Endothelial cell of umbilical vein (primary cell): ENCODE measurements around the gene ERGIC1. TPM values are rescaled to one million over a fixed set of nuclear protein-coding genes. Genes with fewer than 3 reads are reported as not detected.

ENCODE experiments used
- BruUV-seq: library from RNA; stranded (reverse); fragments of 400-500 nt; replicated peaks from 2 replicates; lab custom pipeline; 2021; lab: Mats Ljungman, UMichigan
- CTCF ChIA-PET: fragments of 300-600, 350-600 bp; sonication (Branson Sonifier 250); formaldehyde crosslinking; loops from one replicate; lab custom pipeline; 2021; ENCODE audit warnings: antibody characterized with exemption, inconsistent platforms; lab: Charles Lee
- POLR2A ChIA-PET: fragments of 300-600, 350-600 bp; sonication (Branson Sonifier 250); formaldehyde crosslinking; loops from one replicate; lab custom pipeline; 2021; ENCODE audit warnings: antibody characterized with exemption, inconsistent platforms; lab: Charles Lee
- DNase-seq: peaks from one replicate; pipeline ENCODE4 v3.0.0-alpha.2; 2011; ENCODE audit warnings: low read depth, low spot score
- FAIRE-seq: peaks from 2 replicates; lab custom pipeline; 2011; peaks lifted over from hg19 to GRCh38; lab: Jason Lieb, UNC
- H2AFZ ChIP-seq: 2 replicates; pipeline ENCODE4 v1.6.0; 2012; ENCODE audit warnings: low read depth, low read length, control low read depth, inconsistent platforms
- H3K27ac ChIP-seq: 2 replicates; pipeline ENCODE4 v1.5.1; 2011; ENCODE audit warnings: low read depth, mild to moderate bottlenecking, control low read depth, low read length, moderate library complexity; ENCODE audit not compliant: insufficient read depth
- H3K27me3 ChIP-seq, 2 experiments: 2 replicates each; pipeline versions ENCODE4 v1.6.0 to v1.6.1; 2011; ENCODE audit warnings: low read length in 2 of 2, mixed read lengths in 1 of 2; ENCODE audit not compliant: control insufficient read depth in 2 of 2, insufficient read depth in 2 of 2
- H3K36me3 ChIP-seq, 2 experiments: 2 replicates in 1 of 2; 3 replicates in 1 of 2; pipeline ENCODE4 v1.5.1; 2011; ENCODE audit warnings: low read length in 2 of 2, mild to moderate bottlenecking in 1 of 2, moderate library complexity in 1 of 2; ENCODE audit not compliant: control insufficient read depth in 2 of 2, insufficient read depth in 2 of 2; ENCODE audit errors: extremely low read depth in 1 of 2
- H3K4me1 ChIP-seq: 3 replicates; pipeline ENCODE4 v1.5.1; 2011; ENCODE audit warnings: mild to moderate bottlenecking, low read length; ENCODE audit not compliant: control insufficient read depth, insufficient read depth; ENCODE audit errors: extremely low read depth
- H3K4me2 ChIP-seq: 2 replicates; pipeline ENCODE4 v1.6.1; 2011; ENCODE audit warnings: low read length, control low read depth, mixed read lengths; ENCODE audit not compliant: insufficient read depth
- H3K4me3 ChIP-seq, 3 experiments: fragments of 200-600 bp in 1 of 3; sonication (generic), shearing (Covaris generic) in 1 of 3; replicated peaks in 1 of 3; 2 replicates each; pipeline ENCODE4 v1.5.1; 2011 to 2016; ENCODE audit warnings: control low read depth in 3 of 3, low read length in 3 of 3, mild to moderate bottlenecking in 2 of 3, inconsistent platforms in 1 of 3, low read depth in 1 of 3, moderate library complexity in 1 of 3; ENCODE audit not compliant: insufficient read depth in 1 of 3
- H3K79me2 ChIP-seq: 2 replicates; pipeline ENCODE4 v1.6.0; 2012; ENCODE audit warnings: low read length, inconsistent platforms; ENCODE audit not compliant: control insufficient read depth, insufficient read depth
- H3K9ac ChIP-seq: replicated peaks from 2 replicates; pipeline ENCODE3; 2011; ENCODE audit warnings: low read length, control low read depth; ENCODE audit not compliant: insufficient read depth; ENCODE audit errors: extremely low read depth
- H3K9me1 ChIP-seq: replicated peaks from 3 replicates; pipeline ENCODE4 v1.6.0; 2011; ENCODE audit warnings: mild to moderate bottlenecking, low read length; ENCODE audit not compliant: control insufficient read depth, insufficient read depth; ENCODE audit errors: extremely low read depth
- H3K9me3 ChIP-seq: replicated peaks from 2 replicates; pipeline ENCODE4 v1.5.1; 2012; ENCODE audit warnings: low read length, inconsistent platforms; ENCODE audit not compliant: control insufficient read depth, insufficient read depth
- H4K20me1 ChIP-seq: replicated peaks from 2 replicates; pipeline ENCODE3; 2011; ENCODE audit warnings: mild to moderate bottlenecking, low read length; ENCODE audit not compliant: control insufficient read depth, insufficient read depth; ENCODE audit errors: extremely low read depth
- EZH2 ChIP-seq: IDR thresholded peaks from 2 replicates; pipeline ENCODE4 v1.6.1; 2012; ENCODE audit warnings: borderline replicate concordance, low read depth, mild to moderate bottlenecking, moderate library complexity, low read length, inconsistent platforms; ENCODE audit not compliant: severe bottlenecking
- FOS ChIP-seq: IDR thresholded peaks from 2 replicates; pipeline ENCODE4 v1.6.1; 2011; ENCODE audit warnings: mild to moderate bottlenecking, low read length, moderate library complexity, borderline replicate concordance; ENCODE audit not compliant: insufficient read depth
- GATA2 ChIP-seq: IDR thresholded peaks from 2 replicates; pipeline ENCODE4 v1.7.0; 2011; ENCODE audit warnings: low read depth, mild to moderate bottlenecking, moderate library complexity, mixed read lengths, low read length; ENCODE audit not compliant: insufficient read length, insufficient read depth
- MYC ChIP-seq: IDR thresholded peaks from one replicate; pipeline ENCODE4 v1.6.1; 2011; ENCODE audit warnings: mild to moderate bottlenecking, low read depth, low read length
- dilution Hi-C: fragments of 300-500 bp; cut with MboI; formaldehyde crosslinking; loops from one replicate; pipeline ENCODE4 v1.15.0; 2019; ENCODE audit warnings: low sequenced_read_pairs; ENCODE audit not compliant: extremely low pct_ligation_motif_present
- intact Hi-C: fragments of 100-400 bp; cut with micrococcal nuclease; formaldehyde crosslinking; loops from one replicate; pipeline ENCODE4 v1.10.0; 2022
- polyA plus RNA-seq, 4 experiments: library from polyadenylated mRNA; depleted of rRNA in 3 of 4; stranded (reverse) in 3 of 4; unstranded in 1 of 4; fragments of >200 nt; gene quantifications; 2 replicates each; pipeline versions ENCODE4 v1.2.1 to v1.2.3, GENCODE V29; 2011 to 2012; ENCODE audit warnings: missing spikeins in 1 of 4
- total RNA-seq: library from RNA; stranded (reverse); gene quantifications from 2 replicates; pipeline ENCODE4 v1.2.3, GENCODE V29; 2021
- TF ChIP-seq, protein P1 (sequence below), 2 donors: IDR thresholded peaks; 1 replicate in 1 of 2; 2 replicates in 1 of 2; pipeline ENCODE4 v1.5.1; 2011; ENCODE audit warnings: low read length in 2 of 2, mild to moderate bottlenecking in 2 of 2, moderate library complexity in 2 of 2, control low read depth in 1 of 2, inconsistent platforms in 1 of 2, low read depth in 1 of 2; ENCODE audit not compliant: insufficient read depth in 1 of 2; ENCODE audit errors: extremely low read depth in 1 of 2
- TF ChIP-seq, protein P2 (sequence below): IDR thresholded peaks from 2 replicates; pipeline ENCODE4 v1.6.1; 2011; ENCODE audit not compliant: insufficient read depth, insufficient read length

ERGIC1 gene
- total and polyA plus RNA-seq, 2 donors (not counting 3 experiments of a cell fraction or from before 2014, with no cell fraction given): 105 to 109 TPM

DNA sequence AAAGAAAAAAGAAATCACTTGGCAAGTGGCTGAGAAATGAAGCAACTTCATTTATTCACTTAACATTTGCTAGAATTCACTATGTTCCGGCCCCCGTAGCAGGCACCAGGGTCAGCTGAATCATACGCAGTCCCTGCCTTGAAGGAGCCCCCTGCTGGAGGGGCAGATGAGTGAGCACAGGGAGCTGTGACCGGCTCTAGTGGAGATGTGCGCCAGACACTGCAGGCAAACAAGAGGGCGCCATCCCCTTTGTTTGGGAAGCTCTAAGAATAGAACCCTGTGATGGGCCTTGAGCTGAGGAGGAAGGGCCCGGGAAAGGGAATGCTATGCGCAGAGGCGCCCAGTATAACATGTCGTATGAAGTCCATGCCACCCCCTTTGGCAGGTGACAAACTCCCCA, 105.0 kb downstream of the ERGIC1 start:
- dilution Hi-C loops: no loop called here
- FAIRE-seq: no peak
- H3K4me3 ChIP-seq: no peak overlapping the region
- no peak overlapping the region for H3K4me2 ChIP-seq
- peaks cover 0 to 8% of the 10 kb centered on the region in 2 experiments for H3K36me3 ChIP-seq
- POLR2A ChIA-PET: no interaction called here
- no peaks in the 10 kb centered on the region for H3K9me1 ChIP-seq
- no TSS peak for BruUV-seq
- no peaks in the 10 kb centered on the region for H3K79me2 ChIP-seq
- no peaks in the 10 kb centered on the region for H4K20me1 ChIP-seq
- intact Hi-C loops: no loop called here
- no peak overlapping the region for H3K9ac ChIP-seq
- CTCF ChIA-PET: interaction anchor here (0.6 to 13.5 kb wide), 11 partner anchors 14 to 502 kb away, joined by 3 to 413 read pairs (median 3); no protein-coding TSS in a partner anchor
- TF ChIP-seq FOS (no peak), EZH2 (no peak)
- TF ChIP-seq, protein P1, sequence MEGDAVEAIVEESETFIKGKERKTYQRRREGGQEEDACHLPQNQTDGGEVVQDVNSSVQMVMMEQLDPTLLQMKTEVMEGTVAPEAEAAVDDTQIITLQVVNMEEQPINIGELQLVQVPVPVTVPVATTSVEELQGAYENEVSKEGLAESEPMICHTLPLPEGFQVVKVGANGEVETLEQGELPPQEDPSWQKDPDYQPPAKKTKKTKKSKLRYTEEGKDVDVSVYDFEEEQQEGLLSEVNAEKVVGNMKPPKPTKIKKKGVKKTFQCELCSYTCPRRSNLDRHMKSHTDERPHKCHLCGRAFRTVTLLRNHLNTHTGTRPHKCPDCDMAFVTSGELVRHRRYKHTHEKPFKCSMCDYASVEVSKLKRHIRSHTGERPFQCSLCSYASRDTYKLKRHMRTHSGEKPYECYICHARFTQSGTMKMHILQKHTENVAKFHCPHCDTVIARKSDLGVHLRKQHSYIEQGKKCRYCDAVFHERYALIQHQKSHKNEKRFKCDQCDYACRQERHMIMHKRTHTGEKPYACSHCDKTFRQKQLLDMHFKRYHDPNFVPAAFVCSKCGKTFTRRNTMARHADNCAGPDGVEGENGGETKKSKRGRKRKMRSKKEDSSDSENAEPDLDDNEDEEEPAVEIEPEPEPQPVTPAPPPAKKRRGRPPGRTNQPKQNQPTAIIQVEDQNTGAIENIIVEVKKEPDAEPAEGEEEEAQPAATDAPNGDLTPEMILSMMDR (IDR thresholded peaks at IDR 0.05; ENCODE audit: extremely low read depth in 1 of 2, insufficient read depth in 1 of 2, low read depth in 1 of 2, low read length in 2 of 2): peak; percentile 23 to 35
- DNase-seq: no peak
- no peaks in the 10 kb centered on the region for H3K9me3 ChIP-seq
- H3K4me1 ChIP-seq: peaks cover 12% of the 10 kb centered on the region
- no peaks in the 10 kb centered on the region for H3K27me3 ChIP-seq
- no peak overlapping the region for H3K27ac ChIP-seq
- H2AFZ ChIP-seq: no peak overlapping the region

DNA sequence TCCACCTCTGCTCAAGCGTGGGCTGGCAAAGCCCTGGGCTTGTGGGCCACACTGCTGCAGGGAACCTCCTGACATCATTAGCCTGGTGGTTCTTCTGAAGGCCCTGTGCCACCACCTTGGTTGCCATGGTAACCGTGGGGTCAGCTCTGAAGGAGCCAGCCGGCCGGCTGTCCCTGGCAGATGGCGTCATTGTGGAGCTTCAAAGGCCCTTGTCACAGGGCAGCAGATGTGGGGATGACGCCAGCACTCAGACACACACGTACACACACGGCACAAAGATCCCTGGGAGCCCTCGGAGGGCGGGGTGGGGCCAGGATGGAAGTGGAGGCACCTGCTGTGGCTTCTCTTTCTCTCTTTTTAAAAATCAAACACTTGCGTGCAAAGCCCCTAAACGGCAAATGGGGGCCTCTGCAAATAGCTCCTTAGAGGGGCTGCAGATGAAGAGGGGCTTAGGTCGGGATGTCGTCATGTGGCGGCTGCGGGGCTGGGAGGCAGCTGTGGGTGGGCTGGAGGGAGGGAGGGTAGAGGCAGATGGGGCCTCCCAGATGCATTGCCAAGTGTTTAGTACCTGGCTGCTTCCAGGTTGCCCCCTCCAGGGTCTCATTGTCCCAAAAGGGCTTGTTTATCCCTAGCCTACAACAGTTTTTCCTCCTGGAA, 105.7 kb downstream of the ERGIC1 start:
- no peak for DNase-seq
- no peak overlapping the region for H2AFZ ChIP-seq
- no peaks in the 10 kb centered on the region for H3K79me2 ChIP-seq
- no TSS peak for BruUV-seq
- no peak for TF ChIP-seq MYC
- TF ChIP-seq, protein P2, sequence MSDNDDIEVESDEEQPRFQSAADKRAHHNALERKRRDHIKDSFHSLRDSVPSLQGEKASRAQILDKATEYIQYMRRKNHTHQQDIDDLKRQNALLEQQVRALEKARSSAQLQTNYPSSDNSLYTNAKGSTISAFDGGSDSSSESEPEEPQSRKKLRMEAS: no peak
- no peak for TF ChIP-seq FOS
- TF ChIP-seq, protein P1 (IDR thresholded peaks at IDR 0.05; ENCODE audit: extremely low read depth in 1 of 2, insufficient read depth in 1 of 2, low read depth in 1 of 2, low read length in 2 of 2): no peak
- TF ChIP-seq GATA2: no peak
- no peaks in the 10 kb centered on the region for H3K9me3 ChIP-seq
- no peak overlapping the region for H3K4me2 ChIP-seq
- no peak overlapping the region for H3K4me3 ChIP-seq
- H3K9me1 ChIP-seq: no peaks in the 10 kb centered on the region
- FAIRE-seq: no peak
- H3K27me3 ChIP-seq: no peaks in the 10 kb centered on the region
- H3K36me3 ChIP-seq: peaks cover 0 to 8% of the 10 kb centered on the region in 2 experiments
- no peak overlapping the region for H3K9ac ChIP-seq
- H3K27ac ChIP-seq: no peak overlapping the region
- ChIA-PET POLR2A (interaction anchor here (0.6 kb wide), 1 partner anchor 169 kb away, joined by 4 read pairs; no protein-coding TSS in a partner anchor), CTCF (interaction anchor here (0.6 to 13.5 kb wide), 13 partner anchors 14 to 502 kb away, joined by 3 to 413 read pairs (median 3); partner anchors contain the start of gene ATP6V0E1)
- intact Hi-C loops (no loop called here), dilution Hi-C loops (no loop called here)
- H3K4me1 ChIP-seq: peaks cover 14% of the 10 kb centered on the region
- H4K20me1 ChIP-seq: no peaks in the 10 kb centered on the region
